Measurements from ENCODE around the gene CLDN24.

GRCh38 chr4:183285886-183286285 lies 36.3 kb downstream of the CLDN24 start:
- no peak for TF ChIP-seq CTCF (IDR thresholded peaks at IDR 0.05)
- TF ChIP-seq POLR2AphosphoS5 (IDR thresholded peaks at IDR 0.05), result no peak
